Endothelial cell of umbilical vein (primary cell): Measurements from ENCODE around the gene ZNF598. TPM values are rescaled to one million over a fixed set of nuclear protein-coding genes. Genes with fewer than 3 reads are reported as not detected.
A peak's percentile ranks its signal among the peaks of the same experiment; 100 is the strongest.

Experiments used
- BruUV-seq: library from RNA; stranded (reverse); fragments of 400-500 nt; replicated peaks from 2 replicates; lab custom pipeline; 2021; lab: Mats Ljungman, UMichigan
- CTCF ChIA-PET: fragments of 300-600, 350-600 bp; sonication (Branson Sonifier 250); formaldehyde crosslinking; loops from one replicate; lab custom pipeline; 2021; ENCODE audit warnings: antibody characterized with exemption, inconsistent platforms; lab: Charles Lee
- POLR2A ChIA-PET: fragments of 300-600, 350-600 bp; sonication (Branson Sonifier 250); formaldehyde crosslinking; loops from one replicate; lab custom pipeline; 2021; ENCODE audit warnings: antibody characterized with exemption, inconsistent platforms; lab: Charles Lee
- DNase-seq: peaks from one replicate; pipeline ENCODE4 v3.0.0-alpha.2; 2011; ENCODE audit warnings: low read depth, low spot score
- FAIRE-seq: peaks from 2 replicates; lab custom pipeline; 2011; peaks lifted over from hg19 to GRCh38; lab: Jason Lieb, UNC
- H2AFZ ChIP-seq: 2 replicates; pipeline ENCODE4 v1.6.0; 2012; ENCODE audit warnings: low read depth, low read length, control low read depth, inconsistent platforms
- H3K27ac ChIP-seq: 2 replicates; pipeline ENCODE4 v1.5.1; 2011; ENCODE audit warnings: low read depth, mild to moderate bottlenecking, control low read depth, low read length, moderate library complexity; ENCODE audit not compliant: insufficient read depth
- H3K27me3 ChIP-seq, 2 experiments: 2 replicates each; pipeline versions ENCODE4 v1.6.0 to v1.6.1; 2011; ENCODE audit warnings: low read length in 2 of 2, mixed read lengths in 1 of 2; ENCODE audit not compliant: control insufficient read depth in 2 of 2, insufficient read depth in 2 of 2
- H3K36me3 ChIP-seq, 2 experiments: 2 replicates in 1 of 2; 3 replicates in 1 of 2; pipeline ENCODE4 v1.5.1; 2011; ENCODE audit warnings: low read length in 2 of 2, mild to moderate bottlenecking in 1 of 2, moderate library complexity in 1 of 2; ENCODE audit not compliant: control insufficient read depth in 2 of 2, insufficient read depth in 2 of 2; ENCODE audit errors: extremely low read depth in 1 of 2
- H3K4me1 ChIP-seq: 3 replicates; pipeline ENCODE4 v1.5.1; 2011; ENCODE audit warnings: mild to moderate bottlenecking, low read length; ENCODE audit not compliant: control insufficient read depth, insufficient read depth; ENCODE audit errors: extremely low read depth
- H3K4me2 ChIP-seq: 2 replicates; pipeline ENCODE4 v1.6.1; 2011; ENCODE audit warnings: low read length, control low read depth, mixed read lengths; ENCODE audit not compliant: insufficient read depth
- H3K4me3 ChIP-seq, 3 experiments: fragments of 200-600 bp in 1 of 3; sonication (generic), shearing (Covaris generic) in 1 of 3; replicated peaks in 1 of 3; 2 replicates each; pipeline ENCODE4 v1.5.1; 2011 to 2016; ENCODE audit warnings: control low read depth in 3 of 3, low read length in 3 of 3, mild to moderate bottlenecking in 2 of 3, inconsistent platforms in 1 of 3, low read depth in 1 of 3, moderate library complexity in 1 of 3; ENCODE audit not compliant: insufficient read depth in 1 of 3
- H3K79me2 ChIP-seq: 2 replicates; pipeline ENCODE4 v1.6.0; 2012; ENCODE audit warnings: low read length, inconsistent platforms; ENCODE audit not compliant: control insufficient read depth, insufficient read depth
- H3K9ac ChIP-seq: replicated peaks from 2 replicates; pipeline ENCODE3; 2011; ENCODE audit warnings: low read length, control low read depth; ENCODE audit not compliant: insufficient read depth; ENCODE audit errors: extremely low read depth
- H3K9me1 ChIP-seq: replicated peaks from 3 replicates; pipeline ENCODE4 v1.6.0; 2011; ENCODE audit warnings: mild to moderate bottlenecking, low read length; ENCODE audit not compliant: control insufficient read depth, insufficient read depth; ENCODE audit errors: extremely low read depth
- H3K9me3 ChIP-seq: replicated peaks from 2 replicates; pipeline ENCODE4 v1.5.1; 2012; ENCODE audit warnings: low read length, inconsistent platforms; ENCODE audit not compliant: control insufficient read depth, insufficient read depth
- H4K20me1 ChIP-seq: replicated peaks from 2 replicates; pipeline ENCODE3; 2011; ENCODE audit warnings: mild to moderate bottlenecking, low read length; ENCODE audit not compliant: control insufficient read depth, insufficient read depth; ENCODE audit errors: extremely low read depth
- EZH2 ChIP-seq: IDR thresholded peaks from 2 replicates; pipeline ENCODE4 v1.6.1; 2012; ENCODE audit warnings: borderline replicate concordance, low read depth, mild to moderate bottlenecking, moderate library complexity, low read length, inconsistent platforms; ENCODE audit not compliant: severe bottlenecking
- FOS ChIP-seq: IDR thresholded peaks from 2 replicates; pipeline ENCODE4 v1.6.1; 2011; ENCODE audit warnings: mild to moderate bottlenecking, low read length, moderate library complexity, borderline replicate concordance; ENCODE audit not compliant: insufficient read depth
- POLR2AphosphoS5 ChIP-seq: IDR thresholded peaks from 2 replicates; pipeline ENCODE4 v1.6.1; 2012; ENCODE audit warnings: low read depth, mild to moderate bottlenecking, control low read depth, low read length, moderate library complexity; ENCODE audit not compliant: insufficient read depth
- dilution Hi-C: fragments of 300-500 bp; cut with MboI; formaldehyde crosslinking; loops from one replicate; pipeline ENCODE4 v1.15.0; 2019; ENCODE audit warnings: low sequenced_read_pairs; ENCODE audit not compliant: extremely low pct_ligation_motif_present
- intact Hi-C: fragments of 100-400 bp; cut with micrococcal nuclease; formaldehyde crosslinking; loops from one replicate; pipeline ENCODE4 v1.10.0; 2022
- polyA plus RNA-seq, 4 experiments: library from polyadenylated mRNA; depleted of rRNA in 3 of 4; stranded (reverse) in 3 of 4; unstranded in 1 of 4; fragments of >200 nt; gene quantifications; 2 replicates each; pipeline versions ENCODE4 v1.2.1 to v1.2.3, GENCODE V29; 2011 to 2012; ENCODE audit warnings: missing spikeins in 1 of 4
- total RNA-seq: library from RNA; stranded (reverse); gene quantifications from 2 replicates; pipeline ENCODE4 v1.2.3, GENCODE V29; 2021
- TF ChIP-seq, protein P1 (sequence below), 2 donors: IDR thresholded peaks; 1 replicate in 1 of 2; 2 replicates in 1 of 2; pipeline ENCODE4 v1.5.1; 2011; ENCODE audit warnings: low read length in 2 of 2, mild to moderate bottlenecking in 2 of 2, moderate library complexity in 2 of 2, control low read depth in 1 of 2, inconsistent platforms in 1 of 2, low read depth in 1 of 2; ENCODE audit not compliant: insufficient read depth in 1 of 2; ENCODE audit errors: extremely low read depth in 1 of 2

ZNF598 gene
- total and polyA plus RNA-seq, 2 donors (not counting 3 experiments of a cell fraction or from before 2014, with no cell fraction given), result 43.3 to 67.0 TPM

- POLR2A ChIA-PET, result interaction anchor here (0.6 to 1.0 kb wide), 2 partner anchors 14 to 138 kb away, joined by 3 to 4 read pairs; no protein-coding TSS in a partner anchor
- FAIRE-seq (peak; percentile 56), DNase-seq (peak; percentile 36)
- dilution Hi-C loops (no loop called here), intact Hi-C loops (loop anchor here (1.0 to 2.0 kb wide), 2 partner anchors 44 to 147 kb away; partner anchors contain the start of genes RPS2 and TRAF7)
- H3K4me1 ChIP-seq, result peaks cover 48% of the 10 kb centered on the region
- peak overlapping the region; percentile 82 for H3K27ac ChIP-seq
- CTCF ChIA-PET, result interaction anchor here (1.4 to 2.7 kb wide), 3 partner anchors 14 to 147 kb away, joined by 3 to 28 read pairs (median 10); partner anchors contain the start of gene TRAF7
- BruUV-seq, result no TSS peak
- no peaks in the 10 kb centered on the region for H4K20me1 ChIP-seq
- no peaks in the 10 kb centered on the region for H3K9me3 ChIP-seq
- H2AFZ ChIP-seq, result no peak overlapping the region
- no peaks in the 10 kb centered on the region for H3K36me3 ChIP-seq
- H3K9me1 ChIP-seq, result no peaks in the 10 kb centered on the region
- peak overlapping the region; percentile 71 to 76 (median 72) for H3K4me3 ChIP-seq
- H3K79me2 ChIP-seq, result peaks cover 60% of the 10 kb centered on the region
- peak overlapping the region; percentile 92 for H3K4me2 ChIP-seq
- TF ChIP-seq, protein P1, sequence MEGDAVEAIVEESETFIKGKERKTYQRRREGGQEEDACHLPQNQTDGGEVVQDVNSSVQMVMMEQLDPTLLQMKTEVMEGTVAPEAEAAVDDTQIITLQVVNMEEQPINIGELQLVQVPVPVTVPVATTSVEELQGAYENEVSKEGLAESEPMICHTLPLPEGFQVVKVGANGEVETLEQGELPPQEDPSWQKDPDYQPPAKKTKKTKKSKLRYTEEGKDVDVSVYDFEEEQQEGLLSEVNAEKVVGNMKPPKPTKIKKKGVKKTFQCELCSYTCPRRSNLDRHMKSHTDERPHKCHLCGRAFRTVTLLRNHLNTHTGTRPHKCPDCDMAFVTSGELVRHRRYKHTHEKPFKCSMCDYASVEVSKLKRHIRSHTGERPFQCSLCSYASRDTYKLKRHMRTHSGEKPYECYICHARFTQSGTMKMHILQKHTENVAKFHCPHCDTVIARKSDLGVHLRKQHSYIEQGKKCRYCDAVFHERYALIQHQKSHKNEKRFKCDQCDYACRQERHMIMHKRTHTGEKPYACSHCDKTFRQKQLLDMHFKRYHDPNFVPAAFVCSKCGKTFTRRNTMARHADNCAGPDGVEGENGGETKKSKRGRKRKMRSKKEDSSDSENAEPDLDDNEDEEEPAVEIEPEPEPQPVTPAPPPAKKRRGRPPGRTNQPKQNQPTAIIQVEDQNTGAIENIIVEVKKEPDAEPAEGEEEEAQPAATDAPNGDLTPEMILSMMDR (IDR thresholded peaks at IDR 0.05; ENCODE audit: extremely low read depth in 1 of 2, insufficient read depth in 1 of 2, low read depth in 1 of 2, low read length in 2 of 2), result no peak
- TF ChIP-seq FOS, result no peak
- no peak for TF ChIP-seq EZH2
- no peak for TF ChIP-seq POLR2AphosphoS5
- no peaks in the 10 kb centered on the region for H3K27me3 ChIP-seq
- H3K9ac ChIP-seq, result peak overlapping the region; percentile 89
Observed at GRCh38 chr16:2008631-2009163, 924 bp downstream of the ZNF598 start.
